Heart right ventricle (tissue), 16 donors: ENCODE data around the gene SCTR. TPM values are rescaled to one million over a fixed set of nuclear protein-coding genes. Genes with fewer than 3 reads are reported as not detected.
A peak's percentile ranks its signal among the peaks of the same experiment; 100 is the strongest.

Experiments
- ATAC-seq, 8 donors: fragments of 200-7000 bp; cut with Tn5 transposase; one replicate each; pipeline ENCODE4 v1.9.1; 2020; ENCODE audit warnings: mild to moderate bottlenecking in 8 of 8, moderate library complexity in 8 of 8, moderate number of reproducible peaks in 1 of 8
- DNase-seq, 2 donors: peaks; one replicate each; pipeline ENCODE4 v3.0.0-alpha.2; 2020
- H3K27ac ChIP-seq, 10 donors: fragments of 200-600 bp; sonication (generic) in 2 of 10; one replicate each; pipeline versions ENCODE4 v1.5.0 to v1.8.0; 2020 to 2022; ENCODE audit warnings: mild to moderate bottlenecking in 3 of 10
- H3K27me3 ChIP-seq, 7 donors: fragments of 200-600 bp; one replicate each; pipeline ENCODE4 v1.8.0; 2021 to 2022; ENCODE audit warnings: mild to moderate bottlenecking in 2 of 7
- H3K36me3 ChIP-seq, 9 donors: fragments of 200-600 bp; sonication (generic) in 1 of 9; one replicate each; pipeline versions ENCODE4 v1.5.0 to v1.8.0; 2020 to 2022; ENCODE audit warnings: mild to moderate bottlenecking in 2 of 9
- H3K4me1 ChIP-seq, 9 donors: fragments of 200-600 bp; sonication (generic) in 1 of 9; one replicate each; pipeline versions ENCODE4 v1.5.0 to v1.8.0; 2020 to 2022; ENCODE audit warnings: mild to moderate bottlenecking in 4 of 9
- H3K4me3 ChIP-seq, 10 donors: fragments of 200-600 bp; sonication (generic) in 2 of 10; one replicate each; pipeline versions ENCODE4 v1.5.0 to v1.8.0; 2020 to 2022; ENCODE audit warnings: mild to moderate bottlenecking in 7 of 10, moderate library complexity in 2 of 10
- H3K9me3 ChIP-seq, 11 donors: fragments of 200-600 bp in 10 of 11; sonication (generic) in 2 of 11; one replicate each; pipeline versions ENCODE4 v1.5.0 to v1.8.0; 2013 to 2022; ENCODE audit warnings: mild to moderate bottlenecking in 2 of 11, control low read depth in 1 of 11, moderate library complexity in 1 of 11
- CTCF ChIP-seq, 9 donors: fragments of 200-600 bp; sonication (generic) in 2 of 9; IDR thresholded peaks; one replicate each; pipeline versions ENCODE4 v1.5.0 to v1.8.0; 2021 to 2022; ENCODE audit warnings: antibody characterized with exemption in 9 of 9, mild to moderate bottlenecking in 5 of 9, moderate library complexity in 1 of 9
- whole genome bisulfite sequencing, 2 donors: extraction: QIAGEN DNeasy Blood & Tissue Kit; methylation state at CpG; one replicate each; pipeline ENCODE4 v1.1.7; 2013; ENCODE audit warnings: inconsistent platforms in 1 of 2; 5-methylcytosine and 5-hydroxymethylcytosine counted together
- intact Hi-C, 10 donors: fragments of 100-400 bp; cut with DNase I; formaldehyde crosslinking; loops; one replicate each; pipeline versions ENCODE4 v1.11.1 to v1.14.2; 2022
- polyA plus RNA-seq, 2 donors: library from polyadenylated mRNA; stranded (reverse); fragments of 200-250 nt; gene quantifications; one replicate each; pipeline ENCODE4 v1.2.3, GENCODE V29; 2013
- total RNA-seq, 10 donors: library from RNA; stranded (reverse); fragmentation: NEBNext Ultra II Directional in 3 of 10; extraction: Animal tissue kit (Norgen Biotek cat#: 25700) in 3 of 10; gene quantifications; one replicate each; pipeline versions ENCODE4 v1.2.1 to v1.2.4, GENCODE V29; 2021 to 2023
- donor health status: Arrhythmogenic right ventricular cardiomyopathy.
- donor health status: ischemic (EF 13 %, LVEDD 7.1; RV severe dilation, severe dysfunction).
- donor health status: healthy with polysubstance abuse.
- donor health status: DM: no; HTN: yes; CAD: no.
- donor health status: DM: no; HTN: no; CAD: no.
- donor health status: ischemic (EF 25% LVEDD 6.9; RV normal size, moderate dysfunction).
- donor health status: ischemic (EF 25% LVEDD 5.7; RV mildly dilated, moderate dysfunction).
- donor health status: healthy.
- donor health status: DM: yes; HTN: yes; CAD: no.
- donor health status: Ischemic cardiomyopathy.
- donor health status: ischemic (EF 35%, LVEDD 5.7; RV mildly dilated, moderate dysfunction).
- donor health status: nonischemic (EF 11% LVEDD 7.7; RV severe dilation, severe dysfunction).
- donor health status: DM: yes; HTN: yes; CAD: no.
- donor health status: PGD.
- donor health status: ischemic (EF 29% LVEDD 5.4; RV normal size, mild dysfunction).
- donor health status: nonischemic (EF 23%, LVEDD 6.1; RV moderate dilation, normal function).

The SCTR gene
- total and polyA plus RNA-seq, 12 donors = 0.10 to 1.4 (median 0.57) TPM; not detected in 2

- no peak for TF ChIP-seq CTCF (IDR thresholded peaks at IDR 0.05)
- WGBS, 2 donors = 81 to 82% methylated on average over 10 of the region's 10 CpGs
- H3K36me3 ChIP-seq = no peaks in the 10 kb centered on the region
- no peak for DNase-seq
- H3K27me3 ChIP-seq = peaks cover 0 to 3% (median 0%) of the 10 kb centered on the region in 7 donors
- no peaks in the 10 kb centered on the region for H3K9me3 ChIP-seq
- ATAC-seq = no peak
- intact Hi-C loops = loop anchor here in 1 of 10 donors (10.0 kb wide), 1 partner anchor 172 kb away; no protein-coding TSS in a partner anchor
- peak overlapping the region; percentile 42 to 89 (median 74) for H3K27ac ChIP-seq
- peaks cover 10 to 99% (median 62%) of the 10 kb centered on the region in 9 donors for H3K4me1 ChIP-seq
- no peak overlapping the region for H3K4me3 ChIP-seq
Observed at GRCh38 chr2:119486196-119486827, 38.0 kb downstream of the SCTR start.

- peak; percentile 50 to 88 (median 76) for ATAC-seq
- 52 to 61% methylated on average over 12 of the region's 12 CpGs for WGBS, 2 donors
- peak overlapping the region; percentile 42 to 89 (median 74) for H3K27ac ChIP-seq
Observed at GRCh38 chr2:119485336-119486110, 38.8 kb downstream of the SCTR start.

GRCh38 chr2:119484834-119485233, 39.4 kb downstream of the SCTR start:
- Histone ChIP-seq H3K4me1 (peaks cover 12 to 95% (median 67%) of the 10 kb centered on the region in 9 donors), H3K36me3 (no peaks in the 10 kb centered on the region), H3K27me3 (peaks cover 0 to 3% (median 0%) of the 10 kb centered on the region in 7 donors), H3K4me3 (no peak overlapping the region), H3K9me3 (no peaks in the 10 kb centered on the region), H3K27ac (peak overlapping the region; percentile 42 to 89 (median 74))
- no peak for TF ChIP-seq CTCF (IDR thresholded peaks at IDR 0.05)
- intact Hi-C loops = loop anchor here in 2 of 10 donors (5.0 to 10.0 kb wide), 2 partner anchors 112 to 170 kb away; no protein-coding TSS in a partner anchor
- no peak for DNase-seq
- peak in 1 of 8 donors; percentile 6 for ATAC-seq
- WGBS, 2 donors = 19 to 32% methylated on average over 6 of the region's 6 CpGs

More at GRCh38 chr2:119485336-119486110, 38.8 kb downstream of the SCTR start:
- Histone ChIP-seq H3K4me3 (no peak overlapping the region), H3K36me3 (no peaks in the 10 kb centered on the region), H3K4me1 (peaks cover 12 to 100% (median 67%) of the 10 kb centered on the region in 9 donors), H3K9me3 (no peaks in the 10 kb centered on the region), H3K27me3 (peaks cover 0 to 3% (median 0%) of the 10 kb centered on the region in 7 donors)
- TF ChIP-seq CTCF (IDR thresholded peaks at IDR 0.05) = no peak
- DNase-seq = peak; percentile 72 to 73
- intact Hi-C loops = loop anchor here in 1 of 10 donors (10.0 kb wide), 1 partner anchor 171 kb away; no protein-coding TSS in a partner anchor
